ENCODE data around the gene CAPN5.

DNA sequence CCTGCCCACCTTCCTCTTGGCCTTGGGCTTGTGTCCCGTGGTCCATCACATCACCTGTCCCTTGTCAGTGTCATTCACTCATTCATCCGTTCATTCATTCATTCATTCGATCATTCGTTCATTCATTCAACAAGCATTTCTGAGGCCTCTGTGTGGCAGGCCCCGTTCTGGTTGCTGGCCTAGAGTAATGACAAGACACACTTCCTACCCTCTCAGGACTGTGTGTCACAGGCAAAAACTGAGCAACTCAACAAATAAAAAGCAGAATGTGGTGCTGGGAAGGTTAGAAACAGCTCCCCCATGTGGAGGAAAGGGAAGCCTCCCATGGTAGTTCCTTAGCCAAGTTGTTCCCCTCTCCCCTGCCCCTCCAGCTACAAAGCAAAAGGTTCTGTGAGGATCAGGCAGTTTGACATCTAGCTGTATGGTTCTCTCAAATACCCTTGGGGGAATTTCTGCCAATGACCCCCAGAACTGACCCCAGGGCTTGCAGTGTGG lies 34.3 kb downstream of the CAPN5 start:
- TF ChIP-seq CTCF (conservative IDR thresholded peaks at IDR 0.05 in 1 of 2, IDR thresholded peaks at IDR 0.05 in 1 of 2; ENCODE audit: low read depth in 1 of 2, low read length in 2 of 2) (peak; percentile 50 to 59), EZH2 (IDR thresholded peaks at IDR 0.05; ENCODE audit: low read length, missing control alignments) (no peak)

Measured in fibroblast of lung (primary cell).